OCI-M2 (cell line): ENCODE data around the gene TGFB3.
"Not testable (repeated sequence)": the region's sequence is repeated elsewhere in the genome, so short reads cannot be mapped to it uniquely, and the experiment has no call there.

Experiments
- DNase-seq: peaks from one replicate; lab custom pipeline; 2025; ENCODE audit not compliant: unreplicated experiment; lab: John Stamatoyannopoulos, UW

TGFB3 gene

DNA sequence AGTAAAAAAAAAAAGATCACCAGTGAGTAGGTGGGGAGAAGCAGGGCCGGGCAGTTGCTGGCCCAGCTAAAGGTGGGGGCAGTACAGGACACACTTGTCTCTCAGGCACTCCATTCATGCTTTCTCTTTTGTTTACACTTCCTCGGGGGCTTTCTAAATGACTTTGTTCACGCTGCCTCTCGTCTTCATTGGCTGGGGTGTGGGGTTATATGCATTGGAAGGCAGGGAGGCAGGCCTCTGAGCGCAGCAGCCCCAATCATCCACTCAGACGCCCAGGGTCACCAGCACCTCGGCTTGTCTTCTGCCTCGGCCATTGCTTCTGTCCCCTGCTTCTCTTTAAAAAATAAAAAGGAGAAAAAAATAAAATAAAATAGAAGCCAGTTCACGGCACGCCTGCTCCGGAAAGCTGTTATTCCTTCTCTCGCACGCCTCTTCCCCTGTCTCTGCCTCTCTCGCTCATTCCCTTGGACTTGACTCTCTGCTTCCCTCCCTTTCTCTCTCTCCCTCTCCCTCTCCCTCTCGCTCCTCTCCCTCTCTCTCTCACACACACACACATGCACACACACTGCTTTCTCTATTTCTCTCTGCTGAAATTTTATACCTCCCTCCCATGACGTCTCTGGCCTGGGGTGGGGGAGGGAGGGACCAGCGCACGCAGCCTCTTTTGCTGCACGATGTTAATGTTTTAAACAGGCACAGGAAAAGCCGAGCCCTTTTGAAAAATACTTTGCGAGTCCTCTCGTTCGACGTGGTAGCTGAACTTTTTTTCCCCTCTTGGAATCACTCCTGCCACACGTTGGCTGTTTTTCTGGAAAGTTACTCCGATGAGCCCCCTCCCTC is at the start of gene TGFB3:
Gene TGFB3, minus strand, starts transcription at position 570 of the 840 bp plus-strand sequence. CDS start 1,102 bp downstream, outside the sequence.
- DNase-seq = peak; percentile 86

GRCh38 chr14:76024211-76024907 is 42.6 kb upstream of the TGFB3 start:
- DNase-seq = no peak

GRCh38 chr14:76023757-76024156 is 42.0 kb upstream of the TGFB3 start:
- no peak for DNase-seq

- DNase-seq = no peak
These were observed 41.2 kb upstream of the TGFB3 start for GRCh38 chr14:76022991-76023390.

DNA sequence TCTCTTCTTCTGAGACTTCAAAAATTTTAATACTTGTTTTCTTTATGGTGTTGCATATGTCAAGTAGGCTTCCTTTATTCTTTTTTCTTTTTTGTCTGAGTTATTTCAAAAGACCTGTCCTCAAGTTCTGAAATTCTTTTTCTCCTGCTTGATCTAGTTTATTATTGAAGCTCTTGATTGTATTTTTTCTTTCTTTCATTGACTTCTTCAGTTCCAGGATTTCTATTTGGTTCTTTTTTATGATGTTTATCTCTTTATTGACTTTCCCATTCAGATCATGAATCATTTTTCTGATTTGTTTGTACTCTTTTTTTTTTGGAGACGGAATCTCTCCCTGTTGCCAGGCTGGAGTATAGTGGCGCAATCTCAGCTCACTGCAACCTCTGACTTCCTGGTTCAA is 37.9 kb upstream of the TGFB3 start:
- DNase-seq = no peak

DNA sequence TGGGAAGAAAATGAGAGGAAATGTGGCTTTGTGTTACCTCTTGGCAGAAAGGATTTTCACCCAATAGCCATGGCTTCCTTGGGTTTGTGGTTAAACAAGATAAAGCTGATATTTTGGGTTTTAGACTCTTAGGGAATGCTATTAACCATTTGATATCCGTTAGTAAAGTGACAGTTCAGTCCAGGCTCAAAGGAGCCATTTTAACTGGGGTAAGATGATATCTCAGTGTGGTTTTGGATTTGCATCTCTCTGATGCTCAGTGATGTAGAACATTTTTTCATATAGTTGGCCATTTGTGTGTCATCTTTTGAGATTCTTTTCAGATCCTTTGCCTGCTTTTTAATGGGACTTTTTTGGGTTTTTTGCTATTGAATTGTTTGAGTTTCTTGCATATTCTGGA is 33.9 kb upstream of the TGFB3 start:
- DNase-seq = no peak

DNA sequence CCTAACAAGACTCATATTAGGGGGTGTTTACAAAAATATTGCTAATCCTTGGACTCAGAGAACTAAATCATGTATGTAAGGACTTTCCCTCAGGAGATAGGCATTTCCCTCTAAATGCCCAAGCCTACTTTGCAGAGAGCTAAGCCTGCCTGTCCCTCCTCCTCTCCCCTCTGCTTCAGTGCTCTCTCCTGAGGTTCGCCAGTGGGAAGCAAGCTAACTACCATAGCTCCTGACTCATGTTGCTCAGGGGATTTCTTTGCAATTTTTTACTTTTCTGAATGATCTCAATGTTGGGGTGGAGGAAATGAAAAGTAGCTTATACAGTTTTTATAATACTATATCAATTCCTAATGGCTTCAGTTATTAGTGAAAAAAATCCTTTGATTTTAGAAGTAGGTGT is 33.4 kb upstream of the TGFB3 start:
- DNase-seq = no peak

DNA sequence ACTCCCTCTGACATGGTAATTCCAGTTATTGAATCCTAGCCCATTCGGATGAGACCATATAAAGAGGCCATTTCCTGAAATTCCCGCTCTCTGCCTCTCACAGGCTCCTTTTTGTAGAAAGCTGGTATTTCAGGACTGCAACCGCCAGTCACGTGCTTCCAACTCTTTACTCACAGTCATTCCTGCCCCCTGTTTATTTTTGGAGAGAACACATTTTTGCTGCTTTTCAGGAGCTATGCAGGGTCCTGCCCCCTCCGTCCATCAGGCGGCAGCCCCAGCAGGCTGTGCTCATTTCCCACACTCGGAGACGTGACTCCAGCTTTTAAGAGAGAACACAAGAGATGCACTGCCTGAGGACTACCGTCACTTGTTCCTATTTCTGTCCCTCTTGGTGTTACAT is 30.6 kb upstream of the TGFB3 start:
- no peak for DNase-seq

GRCh38 chr14:76011930-76012329 is 30.1 kb upstream of the TGFB3 start:
- no peak for DNase-seq

DNA sequence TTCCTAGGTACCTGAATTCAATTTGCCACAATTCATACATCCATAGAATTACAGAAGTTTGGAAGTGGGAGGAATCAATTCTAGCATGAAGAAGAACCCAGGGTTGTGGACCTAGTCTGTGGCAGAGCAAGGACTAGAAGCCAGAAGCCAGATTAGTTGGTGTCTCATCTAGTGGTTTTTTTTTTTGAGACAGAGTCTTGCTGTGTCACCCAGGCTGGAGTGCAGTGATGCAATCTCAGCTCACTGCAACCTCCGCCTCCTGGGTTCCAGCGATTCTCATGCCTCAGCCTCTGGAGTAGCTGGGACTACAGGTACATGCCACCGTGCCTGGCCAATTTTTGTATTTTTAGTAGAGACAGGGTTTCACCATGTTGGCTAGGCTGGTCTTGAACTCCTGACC is 27.8 kb upstream of the TGFB3 start:
- DNase-seq = not testable (repeated sequence)

- no peak for DNase-seq
These were observed 26.1 kb upstream of the TGFB3 start for GRCh38 chr14:76007852-76008251.

- no peak for DNase-seq
These were observed 25.6 kb upstream of the TGFB3 start for GRCh38 chr14:76007379-76007778.

DNA sequence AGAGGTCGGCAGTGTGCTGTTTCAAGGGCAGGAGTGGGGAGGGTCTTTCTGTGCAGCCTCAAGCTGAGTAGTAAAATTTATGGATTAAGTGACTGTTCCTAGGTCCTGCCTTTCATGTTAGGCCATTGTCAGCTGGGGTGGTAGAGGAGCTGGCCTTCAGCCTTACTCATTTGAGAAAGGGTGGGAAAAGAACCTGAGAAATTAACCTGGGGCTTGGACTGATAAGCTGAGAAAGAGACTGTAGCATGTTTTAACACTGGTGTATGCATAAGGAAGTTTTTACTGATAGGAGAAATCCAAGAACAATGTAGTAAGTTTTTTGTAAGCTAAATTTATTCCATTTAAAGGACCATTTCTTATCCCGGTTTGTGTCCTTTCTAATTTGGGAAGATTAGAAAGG is 24.5 kb upstream of the TGFB3 start:
- no peak for DNase-seq

- DNase-seq = no peak
These were observed 20.6 kb upstream of the TGFB3 start for GRCh38 chr14:76002383-76002782.

DNA sequence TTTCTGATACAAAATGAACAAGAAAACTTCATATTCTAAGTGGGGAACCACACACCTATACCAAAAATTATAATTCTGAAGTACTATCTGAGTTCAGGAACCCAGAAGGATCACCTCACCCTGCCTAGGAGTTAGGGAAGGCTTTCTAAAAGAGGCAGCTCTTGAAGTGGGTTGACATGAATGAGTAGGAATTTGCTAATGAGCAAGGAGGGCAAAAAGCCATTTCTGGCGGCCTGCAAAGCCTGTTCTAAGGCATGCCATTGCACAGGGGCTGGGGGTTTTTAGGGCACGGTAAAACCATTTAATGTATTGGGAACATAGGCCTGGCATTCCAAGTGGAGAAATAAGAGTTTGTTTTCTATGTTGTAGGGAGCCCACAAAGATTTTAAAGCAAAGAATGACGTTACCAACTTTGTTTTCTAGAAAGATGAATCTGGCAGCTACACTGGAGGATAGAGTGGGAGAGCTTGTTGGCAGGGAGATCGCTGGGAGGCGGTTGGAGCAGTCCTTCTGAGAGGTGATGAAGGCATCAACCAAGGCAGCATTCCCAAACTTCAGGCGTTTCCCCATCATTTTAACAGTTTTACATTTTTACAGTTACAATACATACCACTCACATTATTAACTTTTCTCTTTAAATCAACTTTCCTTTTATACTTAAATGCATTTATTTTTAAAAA is 17.9 kb upstream of the TGFB3 start:
- no peak for DNase-seq

GRCh38 chr14:75996488-75996887 is 14.7 kb upstream of the TGFB3 start:
- DNase-seq = no peak

GRCh38 chr14:75995372-75996041 is 13.7 kb upstream of the TGFB3 start:
- DNase-seq = no peak

DNA sequence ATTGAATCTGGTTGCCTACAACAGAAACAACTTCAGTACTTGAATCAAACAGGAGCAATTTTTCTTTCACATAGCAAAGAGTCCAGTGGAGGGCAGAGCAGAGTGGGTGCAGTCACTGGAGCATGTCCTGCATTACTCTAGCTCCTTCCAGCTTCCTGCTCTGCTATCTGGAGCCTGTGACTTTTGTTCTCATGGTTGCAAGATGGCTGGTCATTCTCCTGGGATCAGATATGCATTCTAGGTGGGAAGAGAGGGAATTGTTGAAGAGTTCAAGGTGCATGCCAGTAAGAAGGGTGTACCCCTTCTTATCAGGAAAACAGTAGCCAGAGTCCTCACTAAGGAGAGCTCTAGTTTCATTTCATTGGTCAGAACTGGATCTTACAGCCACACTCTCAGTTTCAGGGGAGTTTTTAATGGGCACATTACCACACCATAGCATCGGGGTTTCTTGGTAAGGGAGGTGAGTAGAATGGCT is 11.8 kb upstream of the TGFB3 start:
- no peak for DNase-seq

- DNase-seq = no peak
These were observed 10.0 kb upstream of the TGFB3 start for GRCh38 chr14:75991753-75992152.

GRCh38 chr14:75990297-75990696 is 8.5 kb upstream of the TGFB3 start:
- no peak for DNase-seq

- DNase-seq = no peak
These were observed 7.3 kb upstream of the TGFB3 start for GRCh38 chr14:75989134-75989533.
